Left renal pelvis (tissue), 4 donors: ENCODE data around the gene AIDA. TPM values are rescaled to one million over a fixed set of nuclear protein-coding genes. Genes with fewer than 3 reads are reported as not detected.
"Not testable (repeated sequence)": the region's sequence is repeated elsewhere in the genome, so short reads cannot be mapped to it uniquely, and the experiment has no call there.

ENCODE experiments used
- DNase-seq, 4 donors: peaks; one replicate each; pipeline ENCODE4 v3.0.0-alpha.2; 2013; ENCODE audit warnings: low read depth in 4 of 4, low spot score in 3 of 4
- polyA plus RNA-seq, 4 donors: library from polyadenylated mRNA; unstranded; fragments of 120-200 nt; gene quantifications; one replicate each; pipeline ENCODE4 v1.2.1, GENCODE V29; 2013; ENCODE audit not compliant: insufficient read length in 4 of 4

AIDA gene
- 10 to 100 TPM; 57.7 to 93.3 (median 82.9) TPM for polyA plus RNA-seq

GRCh38 chr1:222712253-222713090 is at the start of gene AIDA, which contains the start of gene BROX:
AIDA (minus strand) TSS chr1:222712491; CDS start chr1:222712317, 174 bp downstream.
BROX (plus strand) TSS chr1:222712564; CDS start chr1:222715700, 3,136 bp downstream.
- DNase-seq, result peak; percentile 76 to 79 (median 78)

DNA sequence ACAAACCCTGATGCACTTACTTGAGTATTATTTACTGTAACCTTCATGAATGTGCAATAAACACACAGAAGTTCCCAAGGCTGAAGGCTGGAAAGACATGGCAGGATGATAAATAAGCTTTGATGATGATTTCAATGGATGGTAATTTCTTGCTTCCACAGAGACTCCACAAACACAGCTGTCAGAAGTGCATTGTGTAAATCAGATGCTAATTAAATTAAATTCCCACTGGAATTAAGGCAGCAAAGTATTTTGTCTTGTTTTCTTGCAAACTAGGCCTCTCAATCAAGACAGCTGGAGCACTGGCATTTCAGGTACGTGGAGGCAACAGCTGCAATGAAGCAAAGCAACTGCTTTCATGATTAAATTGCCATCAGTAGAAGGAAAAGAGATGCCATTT is 48.8 kb upstream of the AIDA start:
- no peak for DNase-seq

DNA sequence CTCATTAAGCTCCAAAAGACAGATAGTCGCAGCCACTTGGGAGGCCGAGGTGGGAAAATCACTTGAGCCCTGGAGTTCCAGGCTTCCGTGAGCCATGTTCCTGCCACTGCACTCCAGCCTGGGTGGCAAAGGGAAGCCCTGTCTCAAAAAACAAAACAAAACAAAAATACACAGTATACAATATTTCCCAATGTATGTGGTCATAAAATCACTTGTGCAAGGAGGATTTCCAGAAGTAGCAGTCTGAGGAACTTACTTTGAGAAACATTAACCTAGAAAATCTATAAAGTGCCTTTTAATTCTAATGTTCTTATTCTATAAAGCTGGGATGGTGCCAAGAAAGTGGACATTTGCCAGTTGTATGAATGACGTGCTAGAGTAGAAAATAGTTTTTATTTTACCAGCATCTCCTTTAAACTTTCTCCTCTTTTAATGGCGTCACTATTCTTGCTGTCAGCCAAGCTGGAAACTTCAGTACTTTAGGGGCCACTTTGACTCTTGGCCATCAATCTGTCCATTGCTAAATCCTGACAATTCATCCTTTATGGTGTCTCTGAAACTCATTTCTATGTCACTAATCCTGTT is 47.3 kb upstream of the AIDA start:
- no peak for DNase-seq

DNA sequence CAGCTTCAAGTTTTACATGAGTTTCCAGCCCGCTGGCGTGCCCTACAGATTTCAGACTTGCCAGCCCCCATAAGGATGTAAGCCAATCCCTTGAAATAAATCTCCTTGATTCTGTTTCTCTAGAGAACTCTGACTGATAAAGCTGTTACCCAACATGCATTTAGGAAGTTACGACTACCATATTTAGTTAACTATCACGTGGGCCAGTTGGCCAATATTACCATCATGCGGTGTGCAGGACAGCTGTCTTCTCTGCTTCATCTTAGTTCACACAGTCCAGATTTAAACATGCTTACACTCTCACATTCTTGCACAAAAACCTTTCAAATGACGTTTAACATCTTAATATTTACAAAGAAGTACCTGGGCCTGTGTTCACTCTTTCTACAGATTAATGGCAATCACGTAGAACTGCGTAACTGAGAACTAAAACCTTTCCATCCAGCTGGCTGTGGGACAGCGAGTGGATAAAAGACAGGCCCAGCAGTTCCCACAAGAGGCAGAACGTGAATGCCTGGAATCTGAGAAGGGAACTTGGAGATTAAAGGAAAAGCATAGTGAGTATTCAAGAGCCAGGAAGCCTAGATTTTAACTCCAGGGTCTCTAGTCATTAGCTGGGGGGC is 45.5 kb upstream of the AIDA start:
- DNase-seq, result no peak

GRCh38 chr1:222754366-222755139 is 42.3 kb upstream of the AIDA start:
- no peak for DNase-seq

GRCh38 chr1:222751255-222751654 is 39.0 kb upstream of the AIDA start:
- DNase-seq, result no peak

GRCh38 chr1:222750651-222751050 is 38.4 kb upstream of the AIDA start:
- DNase-seq, result no peak

DNA sequence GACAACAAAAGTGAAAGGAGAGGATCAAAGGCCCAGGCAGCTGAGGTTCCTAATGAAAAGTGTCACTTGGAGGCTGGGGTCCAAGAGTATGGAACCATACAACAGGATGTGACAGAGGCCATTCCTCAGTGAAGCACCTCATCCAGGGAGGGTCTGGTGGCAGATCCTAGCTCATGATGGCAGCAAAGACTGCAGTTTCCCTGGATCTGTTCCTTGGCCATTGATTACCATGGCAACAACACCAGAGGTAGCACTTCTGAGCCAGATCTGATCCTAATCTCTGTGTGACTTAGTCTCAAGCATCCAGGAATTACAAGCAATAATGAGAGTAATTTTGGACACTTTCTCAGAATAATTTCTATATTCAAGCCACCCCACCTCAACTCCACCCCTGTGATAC is 37.6 kb upstream of the AIDA start:
- DNase-seq, result no peak

DNA sequence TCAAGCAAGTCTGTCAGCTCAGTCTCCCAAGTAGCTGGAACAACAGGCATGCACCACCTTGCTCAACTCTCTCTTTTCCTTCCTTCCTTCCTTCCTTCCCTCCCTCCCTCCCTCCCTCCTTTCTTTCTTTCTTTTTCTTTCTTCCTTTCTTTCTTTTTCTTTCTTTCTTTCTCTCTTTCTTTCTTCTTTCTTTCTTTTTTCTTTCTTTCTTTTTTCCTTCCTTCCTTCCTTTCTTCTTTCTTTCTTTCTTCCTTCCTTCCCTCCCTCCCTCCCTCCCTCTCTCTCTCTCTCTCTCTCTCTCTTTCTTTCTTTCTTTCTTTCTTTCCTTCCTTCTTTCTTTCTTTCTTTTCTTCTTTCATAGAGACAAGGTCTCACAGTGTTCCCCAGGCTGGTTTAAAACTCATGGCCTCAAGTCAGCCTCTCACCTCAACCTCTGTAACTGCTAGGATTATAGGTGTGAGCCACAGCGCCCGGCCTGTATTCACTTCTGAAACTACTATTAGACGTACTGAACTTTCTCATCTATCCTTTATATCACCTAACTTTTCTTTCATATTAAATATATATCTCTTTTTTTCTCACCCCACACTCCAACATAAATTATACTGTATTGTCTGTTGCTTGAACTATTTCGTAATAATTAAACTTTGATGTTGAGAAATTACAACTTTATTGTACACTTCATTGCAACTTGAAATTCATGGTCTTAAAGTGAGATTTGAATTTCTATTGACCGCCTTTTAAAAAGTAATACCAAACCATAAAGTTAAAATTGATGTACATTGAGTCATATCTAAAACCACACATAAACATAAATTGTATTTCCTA is 29.6 kb upstream of the AIDA start:
- not testable (repeated sequence) for DNase-seq

- no peak for DNase-seq
Observed at GRCh38 chr1:222739929-222740328, 27.6 kb upstream of the AIDA start.

- no peak for DNase-seq
Observed at GRCh38 chr1:222739465-222739864, 27.2 kb upstream of the AIDA start.

DNA sequence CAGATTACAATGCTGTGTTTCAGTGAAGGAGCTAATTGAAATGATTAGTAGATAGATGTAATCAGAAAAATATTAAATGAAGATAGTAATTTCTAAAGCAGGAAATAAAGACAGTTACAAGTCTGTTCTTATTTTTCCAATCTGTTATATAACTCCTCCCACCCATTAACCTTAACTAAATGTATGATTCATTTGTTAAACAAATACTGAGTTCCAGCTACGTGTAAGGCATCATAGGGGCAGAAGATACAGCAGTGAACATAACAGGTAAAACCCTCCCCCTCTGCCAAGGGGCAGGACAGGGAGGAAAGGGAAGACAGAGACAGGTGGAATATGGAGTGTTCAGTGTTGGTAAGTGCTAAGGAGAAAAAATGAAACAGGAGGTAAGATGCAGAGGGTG is 24.7 kb upstream of the AIDA start, which contains the start of gene FAM177B:
TSS of gene FAM177B (plus strand) at position 231 of the 400 bp plus-strand sequence. CDS start 9,344 bp downstream, outside the sequence.
- DNase-seq, result no peak

DNA sequence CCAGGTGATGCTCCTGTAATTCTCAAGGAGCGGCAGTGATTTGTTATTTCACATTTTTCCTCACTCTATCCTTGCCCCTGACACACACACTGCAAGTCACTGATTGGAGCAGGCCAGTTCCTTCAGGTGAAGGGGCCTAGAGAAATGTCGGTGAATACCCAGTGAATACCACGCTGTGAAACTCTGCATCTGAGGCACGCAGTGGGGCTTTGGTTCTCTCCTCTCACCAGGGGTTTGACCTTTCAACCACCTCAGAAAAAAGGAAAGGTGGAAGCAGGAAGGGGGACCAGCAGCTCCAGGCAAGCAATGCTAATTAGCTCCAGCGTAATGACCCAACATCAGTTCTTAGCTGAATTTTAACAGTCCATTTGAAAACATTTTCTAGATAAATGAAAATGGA is 24.2 kb upstream of the AIDA start:
- no peak for DNase-seq

DNA sequence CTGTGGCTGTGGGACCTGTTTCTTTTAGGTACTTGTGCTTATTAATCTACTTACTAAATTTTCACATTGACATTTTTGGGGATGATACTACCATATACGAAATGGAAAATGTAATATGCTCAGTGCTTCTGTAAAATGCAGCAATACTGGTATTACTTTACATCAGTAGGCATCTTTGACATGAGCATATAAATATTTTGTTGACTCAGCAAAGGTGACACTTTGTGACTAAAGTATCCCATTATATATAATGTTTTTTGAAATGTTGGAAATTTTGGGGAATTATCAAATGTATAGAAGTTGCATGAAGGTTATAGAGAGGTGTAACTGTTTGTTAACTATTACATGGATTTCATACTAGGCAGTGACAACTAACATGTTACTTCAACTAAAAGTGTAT is 22.4 kb upstream of the AIDA start:
- DNase-seq, result no peak

GRCh38 chr1:222732216-222733159 is 20.2 kb upstream of the AIDA start:
- no peak for DNase-seq

DNA sequence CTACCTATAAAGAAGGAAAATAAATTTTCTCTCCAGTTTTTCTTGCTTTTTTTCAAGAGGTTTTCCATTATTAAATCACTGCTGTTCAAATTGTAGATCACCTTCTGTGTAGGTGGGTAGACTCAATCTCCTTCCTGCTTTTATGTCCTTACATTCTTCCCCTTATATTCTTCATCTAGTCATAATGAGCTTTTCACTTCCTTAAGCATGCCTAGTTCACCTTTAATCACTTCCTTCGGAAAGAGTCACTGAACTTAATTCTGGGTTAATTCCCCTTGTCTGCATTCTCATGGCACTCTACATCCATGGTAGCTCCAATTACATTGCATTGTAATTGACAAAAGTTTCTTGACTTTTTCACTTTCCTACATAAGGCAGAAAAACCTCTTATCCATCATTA is 18.6 kb upstream of the AIDA start:
- DNase-seq, result no peak

GRCh38 chr1:222728746-222729145 is 16.5 kb upstream of the AIDA start:
- DNase-seq, result no peak

DNA sequence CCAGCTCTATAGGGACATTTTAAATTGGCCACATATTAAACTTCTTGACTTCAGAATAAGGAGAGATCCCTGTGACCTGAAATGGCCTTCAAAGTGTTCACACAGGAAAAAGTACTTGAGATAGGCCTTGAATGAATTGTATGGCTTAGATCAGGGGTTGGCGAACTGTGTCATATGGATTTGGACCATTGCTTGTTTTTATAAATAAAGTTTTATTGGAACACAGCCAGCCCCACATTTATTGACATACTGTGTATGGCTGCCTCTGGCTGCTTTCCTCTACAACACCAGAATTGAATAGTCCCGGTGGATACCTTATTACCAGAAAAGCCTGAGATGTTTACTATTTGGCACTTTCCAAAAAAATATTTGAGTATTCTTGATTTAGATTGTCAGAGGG is 4.1 kb upstream of the AIDA start:
- no peak for DNase-seq
